H1 (cell line): Measurements from ENCODE around the gene NEDD4L. TPM values are rescaled to one million over a fixed set of nuclear protein-coding genes. Genes with fewer than 3 reads are reported as not detected.

ENCODE experiments used
- ASH2L ChIP-seq: fragments of 200-600, 300-600 bp; sonication (generic); IDR thresholded peaks from one replicate; pipeline ENCODE4 v1.7.1; 2017; ENCODE audit warnings: low read length
- BRCA1 ChIP-seq: IDR thresholded peaks from 2 replicates; pipeline ENCODE4 v1.6.1; 2012; ENCODE audit warnings: low read depth, low read length, improper control_type of control experiment
- TCF12 ChIP-seq: IDR thresholded peaks from 2 replicates; pipeline ENCODE4 v1.6.1; 2011; ENCODE audit warnings: low read depth, mild to moderate bottlenecking, low read length
- TEAD4 ChIP-seq: IDR thresholded peaks from 2 replicates; pipeline ENCODE4 v1.6.1; 2012; ENCODE audit warnings: low read depth, low read length, inconsistent platforms, mixed read lengths
- USF2 ChIP-seq: IDR thresholded peaks from 2 replicates; pipeline ENCODE4 v1.6.1; 2011; ENCODE audit warnings: low read length, improper control_type of control experiment
- polyA plus RNA-seq, 7 experiments: library from polyadenylated mRNA; depleted of rRNA in 3 of 7; stranded (reverse) in 5 of 7; unstranded in 2 of 7; fragments of >200 nt in 5 of 7; fragments of 200-250 nt in 2 of 7; gene quantifications; 1 replicate in 5 of 7; 2 replicates in 1 of 7; 4 replicates in 1 of 7; pipeline versions ENCODE4 v1.2.1 to v1.2.3, GENCODE V29; 2011 to 2013; ENCODE audit warnings: missing spikeins in 2 of 7, mixed read lengths in 2 of 7
- total RNA-seq: library from RNA; stranded (reverse); fragmentation: NEBNext Ultra II Directional; extraction: Animal tissue kit (Norgen Biotek cat#: 25700); gene quantifications from 2 replicates; pipeline ENCODE4 v1.2.1, GENCODE V29; 2021

The NEDD4L gene
- total and polyA plus RNA-seq, 2 of the 8 experiments (the other 6 are each of a cell fraction or from before 2014, with no cell fraction given) = 37.3 to 69.8 TPM

GRCh38 chr18:58152891-58153290 is 108.9 kb downstream of the NEDD4L start (continued):
- TF ChIP-seq ASH2L (no peak), USF2 (no peak), TEAD4 (no peak), TCF12 (no peak), BRCA1 (no peak)
